Measurements from ENCODE around the gene TACR1.
A peak's percentile ranks its signal among the peaks of the same experiment; 100 is the strongest.
"Not testable (repeated sequence)": the region's sequence is repeated elsewhere in the genome, so short reads cannot be mapped to it uniquely, and the experiment has no call there.

TACR1 gene, protein sequence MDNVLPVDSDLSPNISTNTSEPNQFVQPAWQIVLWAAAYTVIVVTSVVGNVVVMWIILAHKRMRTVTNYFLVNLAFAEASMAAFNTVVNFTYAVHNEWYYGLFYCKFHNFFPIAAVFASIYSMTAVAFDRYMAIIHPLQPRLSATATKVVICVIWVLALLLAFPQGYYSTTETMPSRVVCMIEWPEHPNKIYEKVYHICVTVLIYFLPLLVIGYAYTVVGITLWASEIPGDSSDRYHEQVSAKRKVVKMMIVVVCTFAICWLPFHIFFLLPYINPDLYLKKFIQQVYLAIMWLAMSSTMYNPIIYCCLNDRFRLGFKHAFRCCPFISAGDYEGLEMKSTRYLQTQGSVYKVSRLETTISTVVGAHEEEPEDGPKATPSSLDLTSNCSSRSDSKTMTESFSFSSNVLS

DNA sequence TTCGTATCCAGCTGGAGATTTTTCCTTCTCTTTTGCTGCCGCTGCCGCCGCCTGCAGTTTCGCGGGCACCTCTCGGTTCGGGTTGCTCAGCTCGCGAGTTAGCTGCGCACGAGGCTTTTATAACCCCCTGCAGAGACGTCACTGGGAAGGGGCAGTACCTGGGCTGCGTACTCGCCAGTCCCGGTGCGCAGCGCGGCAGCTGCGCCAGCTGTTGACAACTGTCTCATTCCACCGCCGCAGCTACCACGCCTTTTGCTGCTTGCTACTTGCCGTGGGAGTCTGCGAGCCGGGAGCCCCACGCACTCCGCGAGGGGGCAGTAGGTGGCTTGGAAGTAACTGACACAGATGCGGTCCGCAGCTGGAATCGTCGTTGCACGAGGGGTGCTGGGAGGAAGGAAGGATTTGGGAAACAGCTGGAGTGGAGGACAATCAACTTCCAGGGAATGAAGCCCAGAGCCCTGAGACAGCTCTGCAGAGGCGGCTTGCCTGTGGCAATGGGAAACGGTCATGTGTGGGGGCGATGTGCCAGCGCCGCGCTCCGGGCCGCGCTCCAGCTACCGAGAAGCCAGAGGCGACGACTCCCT is at the start of gene TACR1:
Gene TACR1 (minus strand): TSS at position 93 of the 584 bp plus-strand sequence. CDS start 586 bp downstream, outside the sequence.
- peak; percentile 85 for DNase-seq (ENCODE audit: low spot score)

DNA sequence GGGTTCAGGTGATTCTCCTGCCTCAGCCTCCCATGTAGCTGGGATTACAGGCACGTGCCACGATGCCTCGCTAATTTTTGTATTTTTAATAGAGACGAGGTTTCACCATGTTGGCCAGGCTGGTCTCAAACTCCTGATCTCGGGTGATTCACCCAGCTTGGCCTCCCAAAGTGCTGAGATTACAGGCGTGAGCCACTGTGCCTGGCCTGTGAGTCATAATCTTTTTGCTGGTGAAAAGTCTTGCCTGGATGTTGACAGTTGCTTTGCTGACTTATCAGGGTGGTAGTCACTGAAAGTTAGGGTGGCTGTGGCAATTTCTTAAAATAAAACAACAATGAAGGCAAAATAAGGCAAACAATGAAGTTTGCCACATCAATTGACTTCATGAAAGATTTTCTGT is 49.3 kb upstream of the TACR1 start:
- DNase-seq (ENCODE audit: low spot score), result not testable (repeated sequence)

- DNase-seq (ENCODE audit: low spot score), result no peak
These were observed 47.3 kb upstream of the TACR1 start for GRCh38 chr2:75246441-75247167.

DNA sequence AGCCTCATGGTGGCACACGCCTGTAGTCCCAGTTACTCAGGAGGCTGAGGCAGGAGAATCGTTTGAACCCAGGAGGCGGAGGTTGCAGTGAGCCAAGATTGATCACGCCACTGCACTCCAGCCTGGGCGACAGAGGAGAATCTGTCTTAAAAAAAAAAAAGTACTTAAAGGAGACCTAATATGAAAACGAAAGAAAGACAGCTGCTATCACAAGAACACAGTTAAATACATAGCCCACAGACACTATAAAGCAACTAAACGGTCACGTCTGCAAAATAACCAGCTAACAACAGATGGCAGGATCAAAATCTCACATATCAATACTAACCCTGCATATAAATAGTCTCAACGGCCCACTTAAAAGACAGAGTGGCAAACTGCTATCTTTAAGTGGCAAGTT is 43.9 kb upstream of the TACR1 start:
- DNase-seq (ENCODE audit: low spot score), result no peak

GRCh38 chr2:75241696-75242095 is 42.4 kb upstream of the TACR1 start:
- DNase-seq (ENCODE audit: low spot score), result no peak

- DNase-seq (ENCODE audit: low spot score), result no peak
These were observed 39.5 kb upstream of the TACR1 start for GRCh38 chr2:75238670-75239330.

- no peak for DNase-seq (ENCODE audit: low spot score)
These were observed 38.0 kb upstream of the TACR1 start for GRCh38 chr2:75237296-75237695.

GRCh38 chr2:75233965-75234364 is 34.6 kb upstream of the TACR1 start:
- DNase-seq (ENCODE audit: low spot score), result no peak

GRCh38 chr2:75226617-75227016 is 27.3 kb upstream of the TACR1 start:
- no peak for DNase-seq (ENCODE audit: low spot score)

DNA sequence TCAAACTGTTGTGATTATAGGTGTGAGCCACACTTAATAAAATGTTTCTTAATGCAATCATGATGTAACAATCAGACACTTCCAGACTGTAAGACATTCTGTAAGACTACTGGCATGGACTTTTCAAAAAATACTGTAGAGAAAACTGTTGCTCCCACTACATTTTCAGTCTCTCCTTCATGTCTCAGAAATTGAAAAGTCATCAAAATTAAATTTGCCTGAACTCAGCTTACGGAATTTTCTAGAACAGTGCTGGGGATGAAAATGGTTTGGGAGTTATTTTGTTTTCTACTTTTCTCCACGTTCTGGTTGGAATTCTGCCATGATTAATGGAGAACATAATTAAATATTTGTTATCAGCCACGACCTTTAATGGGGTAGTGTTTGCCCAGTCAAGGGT is 26.8 kb upstream of the TACR1 start:
- no peak for DNase-seq (ENCODE audit: low spot score)

- DNase-seq (ENCODE audit: low spot score), result no peak
These were observed 25.3 kb upstream of the TACR1 start for GRCh38 chr2:75224636-75225094.

DNA sequence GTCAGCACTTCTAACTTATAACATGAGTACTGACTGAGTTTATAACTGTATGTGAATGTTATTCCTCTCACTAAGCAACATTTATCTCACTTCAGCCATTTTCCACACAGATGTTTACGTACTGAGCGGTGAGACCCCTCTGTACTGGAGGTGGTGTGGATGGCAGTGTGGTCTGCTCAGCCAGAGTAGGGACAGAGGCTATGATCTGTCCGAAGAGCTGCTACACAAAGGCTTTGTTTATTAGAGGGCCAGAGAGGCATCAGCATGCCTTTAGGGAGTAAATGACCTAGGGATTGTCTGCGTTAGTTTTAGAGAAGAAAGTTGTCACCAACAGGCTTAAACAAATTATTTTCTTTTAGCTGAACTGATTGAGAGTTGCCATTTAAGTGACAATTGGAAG is 23.2 kb upstream of the TACR1 start:
- DNase-seq (ENCODE audit: low spot score), result no peak

- DNase-seq (ENCODE audit: low spot score), result no peak
These were observed 22.5 kb upstream of the TACR1 start for GRCh38 chr2:75221862-75222261.

GRCh38 chr2:75219213-75219612 is 19.9 kb upstream of the TACR1 start:
- DNase-seq (ENCODE audit: low spot score), result not testable (repeated sequence)

- DNase-seq (ENCODE audit: low spot score), result no peak
These were observed 12.0 kb upstream of the TACR1 start for GRCh38 chr2:75211266-75211770.

DNA sequence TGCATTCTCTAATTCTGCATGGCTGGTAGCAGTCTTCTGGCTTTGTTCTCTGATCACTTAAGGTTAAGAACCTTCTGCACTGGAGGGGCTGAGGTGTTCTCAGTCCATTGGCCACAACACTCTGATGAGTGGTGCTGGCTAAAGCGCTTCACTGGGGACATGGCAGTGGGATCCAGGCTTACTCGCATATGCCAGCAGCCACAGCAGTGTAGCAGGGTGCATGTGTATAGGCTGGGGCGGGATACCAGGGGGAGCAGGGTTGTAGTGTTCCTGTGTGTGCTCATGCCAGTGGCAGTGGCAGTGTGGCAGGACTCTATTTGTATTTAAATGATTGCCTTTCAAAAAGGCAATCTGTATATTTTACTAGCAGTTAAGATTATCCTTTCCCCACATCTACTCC is 11.1 kb upstream of the TACR1 start:
- DNase-seq (ENCODE audit: low spot score), result no peak

DNA sequence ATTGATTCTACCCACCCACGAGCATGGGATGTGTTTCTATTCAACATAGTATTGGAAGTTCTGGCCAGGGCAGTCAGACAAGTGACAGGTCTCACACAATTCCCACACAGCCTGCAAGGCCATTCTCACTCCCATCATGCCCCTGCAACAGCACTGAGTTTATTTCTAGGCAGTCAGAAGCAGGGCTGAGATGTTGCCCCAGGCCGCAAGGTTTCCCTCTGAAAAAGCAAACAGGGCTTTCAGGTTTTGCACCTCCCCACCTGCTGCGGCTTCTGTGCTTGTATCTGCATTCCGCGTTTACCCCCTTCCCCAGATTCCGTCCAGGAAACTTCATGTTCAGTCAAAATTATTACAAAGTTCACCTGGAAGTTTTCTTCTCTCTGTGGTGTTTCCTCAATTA is 9.4 kb upstream of the TACR1 start:
- no peak for DNase-seq (ENCODE audit: low spot score)

DNA sequence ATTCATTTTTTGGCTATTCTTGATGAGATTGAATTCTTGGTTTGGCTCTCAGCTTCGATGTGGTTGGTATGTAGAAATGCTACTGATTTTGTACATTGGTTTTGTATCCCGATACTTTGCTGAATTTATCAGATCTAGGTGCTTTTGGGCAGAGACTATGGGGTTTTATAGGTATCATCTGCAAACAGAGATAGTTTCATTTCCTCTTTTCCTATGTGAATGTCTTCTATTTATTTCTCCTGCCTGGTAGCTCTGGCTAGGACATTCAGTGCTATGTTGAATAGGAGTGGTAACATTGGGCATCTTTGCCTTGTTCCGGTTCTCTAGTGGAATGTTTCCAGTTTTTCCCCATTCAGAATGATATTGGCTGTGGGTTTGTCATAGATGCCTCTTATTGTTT is 5.5 kb upstream of the TACR1 start:
- DNase-seq (ENCODE audit: low spot score), result no peak

GRCh38 chr2:75202359-75202758 is 3.0 kb upstream of the TACR1 start:
- no peak for DNase-seq (ENCODE audit: low spot score)

DNA sequence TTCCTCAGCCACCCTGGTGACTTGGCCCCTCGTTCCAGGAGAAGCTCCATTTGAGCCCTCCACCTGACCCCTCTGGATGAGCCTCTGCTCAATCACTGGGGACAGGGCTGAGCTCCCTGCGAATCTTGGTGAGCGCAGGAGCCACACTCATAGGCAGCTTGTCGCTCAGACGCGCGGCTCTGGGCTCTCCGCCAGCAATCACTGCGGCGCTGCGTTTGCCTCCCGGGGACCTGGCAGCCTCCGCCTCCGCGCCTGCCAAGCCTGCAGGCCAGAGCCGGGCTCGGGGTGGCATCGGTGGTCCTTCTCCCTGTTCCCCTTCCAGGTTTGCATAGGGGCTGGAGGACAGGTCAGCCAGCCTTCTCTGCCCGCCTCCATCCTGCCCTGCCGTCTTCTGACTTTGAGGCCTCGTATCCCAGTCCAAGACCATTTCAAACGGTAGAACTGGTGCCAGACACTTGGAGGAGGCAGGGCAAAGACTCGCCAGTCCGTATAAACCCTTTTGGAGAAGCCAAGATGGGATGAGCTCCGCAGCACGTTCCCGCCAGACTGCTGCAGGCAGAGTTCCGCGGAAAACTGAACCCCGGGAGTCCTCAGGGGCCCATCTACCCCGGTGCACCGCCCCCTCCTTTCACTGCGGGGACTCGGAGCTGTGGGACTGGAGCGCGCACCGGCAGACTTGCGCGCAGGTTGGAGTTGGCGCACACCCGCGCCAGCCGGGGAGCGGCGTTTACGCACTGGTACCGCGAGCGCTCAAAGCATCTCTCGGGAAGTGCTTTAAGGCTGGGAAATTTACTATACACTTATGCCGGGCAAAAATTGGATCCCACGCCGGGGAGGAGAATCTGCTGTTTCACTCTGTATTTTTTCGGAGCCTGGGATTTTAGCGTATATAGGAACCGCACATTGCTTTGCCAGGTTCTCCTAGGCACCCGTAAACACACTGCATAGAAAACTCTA is 1.1 kb upstream of the TACR1 start:
- DNase-seq (ENCODE audit: low spot score), result peak; percentile 73

DNA sequence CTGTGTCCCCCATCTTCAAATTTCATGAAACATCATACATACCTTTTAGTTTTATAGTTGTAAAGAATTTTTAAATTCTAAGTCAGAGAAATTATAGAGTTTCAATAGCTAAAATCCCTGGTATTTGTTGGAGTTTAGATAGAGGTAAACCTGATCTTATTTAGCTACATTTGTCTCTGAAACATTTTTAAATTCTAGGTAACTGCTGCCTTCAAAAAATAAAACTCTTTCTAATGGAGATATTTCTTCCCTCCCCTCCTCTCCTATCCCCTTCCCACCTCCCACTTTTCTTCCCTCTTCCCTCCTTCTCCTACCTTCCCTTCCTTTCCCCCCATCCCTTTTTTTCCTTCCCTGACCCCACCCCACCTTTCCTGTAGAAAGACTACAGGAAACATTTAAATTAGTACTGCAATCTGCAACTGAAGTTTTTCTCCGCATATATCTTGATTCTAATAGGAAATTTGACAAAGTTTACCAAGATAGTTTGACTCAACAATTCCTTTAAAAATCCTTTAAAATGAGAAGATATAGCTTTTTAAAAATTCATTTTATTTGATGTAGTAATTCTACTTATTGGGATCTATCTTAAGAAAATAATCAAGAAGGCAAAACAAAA is 4.1 kb downstream of the TACR1 start:
- no peak for DNase-seq (ENCODE audit: low spot score)

Measured in left forelimb (tissue), 1 donor.